Endothelial cell of hepatic sinusoid (primary cell): Measurements from ENCODE around the gene KCNK18.
"Not testable (repeated sequence)": the region's sequence is repeated elsewhere in the genome, so short reads cannot be mapped to it uniquely, and the experiment has no call there.

Experiments
- in situ Hi-C: cut with HindIII; loops from 2 replicates; pipeline ENCODE4 v1.10.0; 2017; ENCODE audit warnings: low sequenced_read_pairs

The KCNK18 gene

DNA sequence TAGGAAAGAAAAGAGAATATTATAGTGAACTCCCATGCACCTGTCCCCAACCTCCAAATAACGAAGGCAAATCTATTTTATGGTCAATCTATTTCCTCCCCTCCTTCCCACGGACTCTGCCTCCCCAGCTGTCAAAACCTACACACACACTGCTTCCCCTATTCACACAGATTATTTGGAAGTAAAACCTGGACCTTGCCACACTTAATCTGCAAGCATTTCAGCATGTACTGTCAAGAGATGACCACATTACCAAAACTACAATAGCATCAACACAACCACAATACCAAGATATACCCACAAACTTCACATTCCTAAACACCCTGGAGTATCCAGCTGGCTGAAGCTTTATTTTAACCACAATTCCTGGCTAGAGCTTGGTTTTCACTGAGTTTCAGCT lies 27.8 kb upstream of the KCNK18 start:
- in situ Hi-C loops = no loop called here

DNA sequence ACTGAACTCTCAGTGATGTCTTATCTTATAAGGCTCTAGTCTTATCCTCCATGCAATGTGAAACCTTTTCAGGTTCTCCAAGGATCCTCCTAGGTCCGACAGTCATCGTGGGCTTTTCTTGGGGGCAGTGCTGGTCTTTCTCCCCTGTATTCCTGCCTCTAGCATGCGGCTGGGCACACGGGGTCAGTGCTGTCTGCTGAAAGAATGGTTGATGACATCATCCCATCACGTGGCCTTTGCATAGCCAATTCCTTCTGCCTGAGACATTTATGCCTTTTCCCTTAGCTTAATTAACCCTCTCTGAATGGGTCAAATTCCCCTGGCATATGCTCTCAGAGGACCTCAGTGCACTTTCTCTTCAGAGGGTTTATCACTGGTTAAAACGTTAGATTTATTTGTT lies 27.0 kb upstream of the KCNK18 start:
- in situ Hi-C loops = no loop called here

- in situ Hi-C loops = no loop called here
Measured at GRCh38 chr10:117174439-117175214, 22.7 kb upstream of the KCNK18 start.

- in situ Hi-C loops = no loop called here
Measured at GRCh38 chr10:117175215-117175900, 21.9 kb upstream of the KCNK18 start.

DNA sequence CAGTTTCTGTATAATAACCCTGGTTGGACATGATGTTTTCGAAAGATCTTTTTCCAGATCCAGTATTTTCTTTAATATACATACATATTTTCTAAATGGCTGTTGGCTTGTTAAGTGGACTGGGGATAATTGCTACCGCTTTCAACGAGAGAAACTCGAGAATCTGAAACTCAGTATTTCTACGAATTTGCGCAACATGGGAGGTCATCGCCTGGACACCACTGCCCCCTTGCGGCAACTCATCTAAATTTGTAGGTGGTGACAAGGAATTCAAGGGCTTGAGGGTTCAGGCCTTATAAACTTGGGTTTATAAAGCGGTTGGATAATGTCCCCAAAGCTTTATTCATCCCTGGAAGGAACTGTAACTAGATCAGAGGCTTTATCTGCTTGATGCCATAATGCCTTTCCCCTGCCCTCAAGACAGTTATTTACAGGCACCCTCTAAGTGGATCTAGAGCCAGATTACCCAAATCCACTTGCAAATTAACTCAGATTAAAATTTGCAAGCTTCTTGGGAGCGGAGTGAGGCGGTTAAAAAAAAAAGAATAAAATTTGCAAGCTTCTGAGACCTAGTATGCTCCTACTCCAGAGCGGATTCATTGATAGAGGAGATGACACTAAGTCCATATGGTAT lies 21.3 kb upstream of the KCNK18 start:
- in situ Hi-C loops = no loop called here

GRCh38 chr10:117178190-117178589 lies 19.1 kb upstream of the KCNK18 start:
- in situ Hi-C loops = no loop called here

DNA sequence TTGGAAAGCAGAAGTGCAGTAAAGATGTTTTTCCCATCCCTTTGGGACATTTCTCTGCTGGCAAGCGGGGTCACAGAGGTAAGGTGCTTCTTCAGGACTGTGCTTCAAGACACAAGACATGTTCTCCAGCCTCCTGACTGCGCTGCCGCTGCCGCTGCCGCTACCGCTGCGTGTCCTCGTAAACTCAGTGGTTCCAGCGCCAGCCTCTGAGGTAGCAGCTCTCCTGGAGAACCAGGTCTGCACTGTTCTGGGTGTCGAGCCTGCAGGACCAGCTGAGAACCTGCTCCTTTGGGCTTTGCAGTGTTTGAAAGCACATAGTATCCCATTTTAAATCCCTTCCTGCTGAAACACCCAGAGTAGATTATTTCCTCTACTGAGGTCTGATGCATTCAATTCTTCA lies 13.0 kb upstream of the KCNK18 start:
- in situ Hi-C loops = no loop called here

GRCh38 chr10:117184821-117185220 lies 12.5 kb upstream of the KCNK18 start:
- in situ Hi-C loops = no loop called here

DNA sequence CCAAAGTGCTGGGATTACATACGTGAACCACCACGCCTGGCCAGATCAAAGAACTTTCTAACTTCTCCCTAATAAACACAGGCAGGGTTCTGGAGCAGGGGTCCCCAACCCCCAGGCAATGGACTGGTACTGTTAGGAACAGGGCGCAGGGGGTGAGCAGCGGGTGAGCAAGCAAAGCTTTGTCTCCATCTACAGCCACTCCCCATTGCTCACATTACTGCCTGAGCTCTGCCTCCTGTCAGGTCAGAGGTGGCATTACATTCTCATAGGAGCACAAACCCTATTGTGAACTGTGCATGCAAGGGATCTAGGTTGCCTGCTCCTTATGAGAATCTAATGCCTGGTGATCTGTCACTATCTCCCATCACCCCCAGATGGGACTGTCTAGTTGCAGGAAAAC lies 11.5 kb upstream of the KCNK18 start:
- in situ Hi-C loops = not testable (repeated sequence)

DNA sequence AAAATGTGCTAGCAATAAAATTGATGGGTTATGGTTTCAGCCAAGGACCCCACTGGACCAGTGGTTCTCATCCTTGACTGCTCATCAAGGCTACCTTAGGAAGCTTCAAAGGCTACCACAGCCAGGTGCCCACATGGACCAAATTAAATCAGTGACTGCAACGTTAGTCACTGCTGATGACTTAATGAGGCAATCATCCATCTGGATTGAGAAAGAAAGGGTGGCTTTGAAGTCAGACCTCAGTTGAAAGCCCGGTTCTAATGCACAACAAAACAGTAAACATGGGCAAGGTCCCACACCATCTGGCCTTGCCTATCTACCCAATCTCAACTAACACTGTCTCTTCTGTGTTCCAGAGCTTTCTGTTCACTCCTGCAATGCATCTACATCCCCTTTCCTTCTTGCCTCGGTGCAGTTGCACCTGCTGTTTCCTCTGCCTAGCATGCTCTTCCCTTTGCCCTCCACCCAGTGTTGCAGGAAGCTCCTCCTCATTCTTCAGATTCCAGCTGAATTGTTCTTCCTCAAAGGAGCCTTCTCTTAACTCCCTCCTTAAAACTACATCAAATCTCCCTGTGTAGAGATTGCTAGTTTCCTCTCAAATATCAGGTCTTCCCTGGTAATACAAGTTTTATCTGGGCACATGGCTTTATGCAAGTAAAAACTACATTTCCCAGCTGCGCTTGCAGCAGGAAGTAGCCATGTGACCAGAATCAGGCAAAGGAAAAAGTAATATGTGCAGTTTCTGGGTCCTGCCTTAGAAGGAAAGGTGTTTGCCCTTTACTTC lies 10.3 kb upstream of the KCNK18 start:
- in situ Hi-C loops = no loop called here

DNA sequence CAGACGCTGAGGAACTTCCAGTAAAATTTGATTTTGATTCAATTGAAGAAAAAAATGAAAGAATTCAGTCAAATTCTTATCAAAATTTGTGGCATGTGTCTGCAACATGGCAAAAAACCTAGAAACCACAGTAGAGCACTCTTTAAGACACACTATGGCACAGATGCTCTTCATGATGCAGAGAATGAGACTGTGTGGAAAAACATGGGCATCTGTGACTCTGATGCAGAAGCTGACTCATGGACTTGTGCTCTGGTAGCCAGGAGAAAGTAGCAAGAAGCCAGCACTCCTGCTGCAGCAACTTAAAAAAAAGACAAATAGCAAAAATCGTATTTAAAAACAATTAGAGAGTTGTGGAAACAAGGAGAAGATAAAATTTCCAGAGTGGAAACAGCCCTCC lies 8.9 kb upstream of the KCNK18 start:
- in situ Hi-C loops = no loop called here

DNA sequence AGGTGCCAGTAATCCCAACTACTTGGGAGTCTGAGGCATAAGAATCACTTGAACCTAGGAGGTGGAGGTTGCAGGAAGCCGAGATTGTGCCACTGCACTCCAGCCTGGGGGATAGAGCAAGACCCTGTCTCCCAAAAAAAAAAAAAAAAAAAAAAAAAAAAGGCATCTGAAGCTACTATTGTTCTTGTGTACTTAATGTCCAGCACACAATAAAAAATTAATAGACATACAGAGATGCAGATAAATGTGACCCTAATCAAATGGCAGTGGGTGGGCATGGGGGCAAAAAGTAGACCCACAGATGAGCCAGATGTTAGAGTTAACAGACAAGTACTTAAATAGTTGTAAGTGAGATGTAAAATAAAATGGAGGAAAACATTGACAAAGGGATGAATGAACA lies 7.7 kb upstream of the KCNK18 start:
- in situ Hi-C loops = no loop called here

DNA sequence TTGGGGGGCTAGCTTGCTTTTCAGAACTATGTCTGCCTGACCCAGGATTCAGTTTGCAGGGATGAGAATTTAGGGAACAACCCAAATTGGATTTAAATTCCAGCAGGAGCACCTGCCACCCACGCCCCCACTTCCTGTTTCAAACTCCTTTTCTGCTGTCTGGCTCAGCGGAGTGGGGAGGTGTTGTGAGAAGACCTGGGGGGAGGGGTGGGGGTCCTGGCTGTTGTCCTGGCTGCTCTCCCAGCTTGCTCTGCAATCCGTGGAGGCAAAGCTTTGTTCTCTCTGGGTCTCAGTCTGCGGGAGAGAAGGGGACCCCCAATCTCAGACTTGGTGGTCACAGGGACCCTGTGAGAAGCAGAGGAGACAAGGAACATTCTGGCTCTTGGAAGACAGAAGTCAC lies 799 bp downstream of the KCNK18 start:
- in situ Hi-C loops = loop anchor here (5.0 kb wide), 1 partner anchor 74 kb away; no protein-coding TSS in a partner anchor

- in situ Hi-C loops = no loop called here
Measured at GRCh38 chr10:117201826-117202225, 4.5 kb downstream of the KCNK18 start.

- in situ Hi-C loops = no loop called here
Measured at GRCh38 chr10:117204316-117204715, 7.0 kb downstream of the KCNK18 start.

GRCh38 chr10:117212176-117212575 lies 14.9 kb downstream of the KCNK18 start:
- in situ Hi-C loops = no loop called here

DNA sequence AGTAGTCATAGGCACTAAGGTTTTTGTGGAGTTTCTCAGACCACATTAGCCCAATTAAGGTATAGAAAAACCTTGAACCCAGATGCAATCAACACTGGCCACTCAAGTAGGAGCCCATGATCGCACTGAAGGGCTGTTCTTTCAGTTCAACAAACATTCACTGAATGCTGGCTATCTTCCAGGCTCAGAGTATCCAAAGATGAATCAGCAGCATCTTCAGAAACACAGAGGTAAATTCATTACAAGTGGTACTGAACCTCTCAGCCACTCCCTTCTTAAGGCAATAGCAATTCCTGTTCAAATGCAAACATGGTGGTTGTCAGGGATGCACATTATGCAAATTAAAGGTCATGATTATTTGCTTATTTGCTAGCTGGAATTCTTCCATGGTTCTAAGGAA lies 17.1 kb downstream of the KCNK18 start:
- in situ Hi-C loops = no loop called here

GRCh38 chr10:117215079-117215478 lies 17.8 kb downstream of the KCNK18 start:
- in situ Hi-C loops = no loop called here

DNA sequence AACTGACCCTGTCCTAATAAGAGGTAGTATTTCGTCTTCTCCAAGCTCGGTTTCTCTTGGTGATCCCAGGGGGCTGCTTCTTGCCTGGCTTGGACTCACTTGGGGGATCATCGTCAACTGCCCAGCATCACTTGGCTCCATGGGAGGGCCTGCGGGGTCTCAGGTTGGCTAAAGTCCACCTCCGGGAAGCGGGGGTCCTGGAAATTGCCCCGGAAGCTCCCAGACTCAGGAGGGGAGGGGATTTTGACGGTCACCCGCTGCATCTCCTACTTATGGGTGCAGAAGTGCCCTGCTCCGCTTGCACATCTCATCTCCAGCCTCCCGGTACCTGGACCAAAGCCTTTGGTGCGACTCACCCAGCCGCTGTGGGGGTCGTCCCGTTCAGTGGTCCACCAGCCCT lies 18.7 kb downstream of the KCNK18 start:
- in situ Hi-C loops = no loop called here

DNA sequence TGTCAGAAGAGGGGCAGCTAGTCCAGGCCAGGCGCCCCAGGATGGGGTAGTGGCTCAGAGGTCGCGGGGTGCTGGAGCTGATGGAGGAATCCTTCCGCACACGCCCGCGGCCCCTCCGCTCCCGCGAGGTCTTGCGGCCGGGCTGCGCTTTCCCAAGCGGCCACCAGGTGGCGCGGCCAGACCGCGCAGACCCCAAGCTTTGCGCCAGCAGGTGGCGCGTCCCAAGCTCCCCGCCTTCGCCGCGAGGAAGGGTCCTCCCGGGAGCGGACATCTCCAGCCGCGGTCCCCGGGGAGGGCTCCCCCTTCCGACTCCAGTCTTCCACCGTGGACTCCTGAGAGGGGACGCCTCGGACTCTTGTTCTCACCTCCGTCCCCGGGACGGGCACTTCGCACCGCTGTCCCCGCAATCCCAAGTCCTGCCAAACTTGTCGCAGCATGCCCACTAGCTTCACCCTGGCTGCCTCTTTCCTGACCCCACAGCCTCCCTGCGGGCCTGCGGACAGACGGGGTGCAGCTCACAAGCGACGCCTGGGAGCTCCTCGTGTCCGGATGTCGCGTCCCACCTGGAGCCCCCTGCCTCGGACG lies 19.4 kb downstream of the KCNK18 start:
- in situ Hi-C loops = no loop called here

- in situ Hi-C loops = no loop called here
Measured at GRCh38 chr10:117217196-117217761, 20.0 kb downstream of the KCNK18 start.
